Measurements from ENCODE around the gene DNMT3L.

Gene DNMT3L

GRCh38 chr21:44295646-44296045, 33.9 kb upstream of the DNMT3L start:
- no peak for TF ChIP-seq CTCF (IDR thresholded peaks at IDR 0.05; ENCODE audit: control extremely low read depth, extremely low read depth, low read depth, missing control alignments)
- DNase-seq (ENCODE audit: extremely low spot score): peak; percentile 59
- POLR2A ChIA-PET: no interaction called here
- CTCF ChIA-PET: interaction anchor here (0.8 to 3.4 kb wide), 4 partner anchors 9 to 24 kb away, joined by 3 to 18 read pairs (median 7); no protein-coding TSS in a partner anchor

GRCh38 chr21:44295163-44295573, 33.5 kb upstream of the DNMT3L start:
- no peak for TF ChIP-seq CTCF (IDR thresholded peaks at IDR 0.05; ENCODE audit: control extremely low read depth, extremely low read depth, low read depth, missing control alignments)
- CTCF ChIA-PET: interaction anchor here (1.0 to 3.4 kb wide), 3 partner anchors 8 to 24 kb away, joined by 3 to 18 read pairs (median 4); no protein-coding TSS in a partner anchor
- POLR2A ChIA-PET: no interaction called here
- DNase-seq (ENCODE audit: extremely low spot score): no peak

- no peak for DNase-seq (ENCODE audit: extremely low spot score)
- ChIA-PET CTCF (interaction anchor here (1.4 kb wide), 1 partner anchor 21 kb away, joined by 4 read pairs; no protein-coding TSS in a partner anchor), POLR2A (no interaction called here)
Observed at GRCh38 chr21:44294391-44295162, 32.9 kb upstream of the DNMT3L start.

GRCh38 chr21:44293551-44294231, 32.0 kb upstream of the DNMT3L start:
- ChIA-PET POLR2A (no interaction called here), CTCF (interaction anchor here (1.4 kb wide), 1 partner anchor 20 kb away, joined by 4 read pairs; no protein-coding TSS in a partner anchor)
- TF ChIP-seq CTCF (IDR thresholded peaks at IDR 0.05; ENCODE audit: control extremely low read depth, extremely low read depth, low read depth, missing control alignments): no peak
- no peak for DNase-seq (ENCODE audit: extremely low spot score)

More at GRCh38 chr21:44294391-44295162, 32.9 kb upstream of the DNMT3L start:
- TF ChIP-seq CTCF (IDR thresholded peaks at IDR 0.05; ENCODE audit: control extremely low read depth, extremely low read depth, low read depth, missing control alignments): no peak

- POLR2A ChIA-PET: no interaction called here
- CTCF ChIA-PET: no interaction called here
- DNase-seq (ENCODE audit: extremely low spot score): no peak
- no peak for TF ChIP-seq CTCF (IDR thresholded peaks at IDR 0.05; ENCODE audit: control extremely low read depth, extremely low read depth, low read depth, missing control alignments)
Observed at GRCh38 chr21:44292812-44293195, 31.1 kb upstream of the DNMT3L start.

- ChIA-PET POLR2A (no interaction called here), CTCF (no interaction called here)
- no peak for DNase-seq (ENCODE audit: extremely low spot score)
- no peak for TF ChIP-seq CTCF (IDR thresholded peaks at IDR 0.05; ENCODE audit: control extremely low read depth, extremely low read depth, low read depth, missing control alignments)
Observed at GRCh38 chr21:44291936-44292811, 30.5 kb upstream of the DNMT3L start.

Measured in GM10248 (cell line).